K562 (cell line): Measurements from ENCODE around the gene ARHGEF17. TPM values are rescaled to one million over a fixed set of nuclear protein-coding genes. Genes with fewer than 3 reads are reported as not detected.
A peak's percentile ranks its signal among the peaks of the same experiment; 100 is the strongest.

ENCODE experiments used
- CREB5 ChIP-seq: fragments of 250-450 bp; sonication (Bioruptor Pico); IDR thresholded peaks from 2 replicates; pipeline ENCODE4 v1.5.0; 2020; ENCODE audit warnings: mild to moderate bottlenecking
- CREBBP ChIP-seq: IDR thresholded peaks from one replicate; pipeline ENCODE4 v1.6.1; 2012; ENCODE audit warnings: low read depth, mild to moderate bottlenecking, control low read depth, inconsistent platforms, low read length
- CTBP1 ChIP-seq: fragments of 450-650 bp; IDR thresholded peaks from 2 replicates; pipeline ENCODE4 v1.6.1; 2016; ENCODE audit warnings: borderline replicate concordance
- GABPA ChIP-seq: fragments of 200-800 bp; sonication (Bioruptor generic); conservative IDR thresholded peaks from 2 replicates; pipeline ENCODE4 v1.6.1; 2016; ENCODE audit warnings: low read depth, missing genetic modification characterization, missing compliant biosample characterization
- HMG20B ChIP-seq: fragments of 250-450 bp; sonication (Bioruptor Pico); IDR thresholded peaks from 2 replicates; pipeline ENCODE4 v1.5.0; 2021; ENCODE audit warnings: mild to moderate bottlenecking
- NCOA4 ChIP-seq: fragments of 450-650 bp; IDR thresholded peaks from 2 replicates; pipeline ENCODE4 v1.6.1; 2018; ENCODE audit warnings: mild to moderate bottlenecking; ENCODE audit not compliant: partially characterized antibody
- PKNOX1 ChIP-seq: fragments of 450-650 bp; IDR thresholded peaks from 2 replicates; pipeline ENCODE4 v1.6.1; 2016
- POLR2B ChIP-seq: fragments of 450-650 bp; IDR thresholded peaks from 2 replicates; pipeline ENCODE4 v1.6.1; 2018; ENCODE audit warnings: low read depth; ENCODE audit not compliant: partially characterized antibody
- RAD21 ChIP-seq, 2 experiments: fragments of 250-450 bp in 1 of 2; fragments of 450-650 bp in 1 of 2; sonication (Bioruptor Pico) in 1 of 2; formaldehyde crosslinking in 1 of 2; IDR thresholded peaks in 1 of 2; conservative IDR thresholded peaks in 1 of 2; 2 replicates each; pipeline versions ENCODE4 v1.4.0 to v1.8.0; 2020 to 2022; ENCODE audit warnings: mild to moderate bottlenecking in 2 of 2, moderate library complexity in 1 of 2
- SMAD4 ChIP-seq: fragments of 250-450 bp; sonication (Bioruptor Pico); conservative IDR thresholded peaks from 2 replicates; pipeline ENCODE4 v1.8.0; 2021; ENCODE audit warnings: inconsistent platforms, mild to moderate bottlenecking, moderate library complexity
- ZBTB2 ChIP-seq: fragments of 450-650 bp; IDR thresholded peaks from 2 replicates; pipeline ENCODE4 v1.6.1; 2016; ENCODE audit warnings: antibody characterized with exemption
- ZNF140 ChIP-seq: fragments of 250-450 bp; sonication (Bioruptor Pico); IDR thresholded peaks from 2 replicates; pipeline ENCODE4 v1.8.0; 2021; ENCODE audit warnings: moderate library complexity, mild to moderate bottlenecking, inconsistent platforms
- ZNF655 ChIP-seq: fragments of 250-450 bp; sonication (Bioruptor Pico); IDR thresholded peaks from 2 replicates; pipeline ENCODE4 v1.5.0; 2021
- polyA plus RNA-seq, 8 experiments: library from polyadenylated mRNA; depleted of rRNA in 4 of 8; stranded (reverse) in 5 of 8; unstranded in 3 of 8; fragments of >200 nt; fragmentation: Nextera tagmentation in 2 of 8; fragmentation: Illumina TruSeq in 1 of 8; extraction: Ambion mirVana in 2 of 8; extraction: Trizol in 1 of 8; gene quantifications; 2 replicates each; pipeline versions ENCODE4 v1.2.1 to v1.2.3, GENCODE V29; 2011 to 2014; ENCODE audit warnings: inconsistent platforms in 1 of 8, missing spikeins in 1 of 8
- total RNA-seq, 7 experiments: library from RNA; depleted of rRNA in 6 of 7; stranded (reverse); fragments of >200 nt in 6 of 7; fragmentation: Illumina TruSeq in 2 of 7; extraction: Trizol in 2 of 7; gene quantifications; 2 replicates each; pipeline versions ENCODE4 v1.2.1 to v1.2.3, GENCODE V29; 2011 to 2021; ENCODE audit warnings: low replicate concordance in 1 of 7
- TF ChIP-seq, protein P1 (sequence below): fragments of 250-450 bp; sonication (Bioruptor Pico); IDR thresholded peaks from 2 replicates; pipeline ENCODE4 v1.4.0; 2020; ENCODE audit warnings: mild to moderate bottlenecking, moderate library complexity
- TF ChIP-seq, protein P2 (sequence below): fragments of 450-650 bp; conservative IDR thresholded peaks from 2 replicates; pipeline ENCODE4 v1.6.1; 2016; ENCODE audit warnings: missing genetic modification characterization, low read depth, mild to moderate bottlenecking, control low read depth, missing compliant biosample characterization

Gene ARHGEF17
- total and polyA plus RNA-seq, 9 of the 15 experiments (the other 6 are each of a cell fraction or from before 2014, with no cell fraction given), result 0.04 to 0.68 (median 0.10) TPM; not detected in 2

DNA sequence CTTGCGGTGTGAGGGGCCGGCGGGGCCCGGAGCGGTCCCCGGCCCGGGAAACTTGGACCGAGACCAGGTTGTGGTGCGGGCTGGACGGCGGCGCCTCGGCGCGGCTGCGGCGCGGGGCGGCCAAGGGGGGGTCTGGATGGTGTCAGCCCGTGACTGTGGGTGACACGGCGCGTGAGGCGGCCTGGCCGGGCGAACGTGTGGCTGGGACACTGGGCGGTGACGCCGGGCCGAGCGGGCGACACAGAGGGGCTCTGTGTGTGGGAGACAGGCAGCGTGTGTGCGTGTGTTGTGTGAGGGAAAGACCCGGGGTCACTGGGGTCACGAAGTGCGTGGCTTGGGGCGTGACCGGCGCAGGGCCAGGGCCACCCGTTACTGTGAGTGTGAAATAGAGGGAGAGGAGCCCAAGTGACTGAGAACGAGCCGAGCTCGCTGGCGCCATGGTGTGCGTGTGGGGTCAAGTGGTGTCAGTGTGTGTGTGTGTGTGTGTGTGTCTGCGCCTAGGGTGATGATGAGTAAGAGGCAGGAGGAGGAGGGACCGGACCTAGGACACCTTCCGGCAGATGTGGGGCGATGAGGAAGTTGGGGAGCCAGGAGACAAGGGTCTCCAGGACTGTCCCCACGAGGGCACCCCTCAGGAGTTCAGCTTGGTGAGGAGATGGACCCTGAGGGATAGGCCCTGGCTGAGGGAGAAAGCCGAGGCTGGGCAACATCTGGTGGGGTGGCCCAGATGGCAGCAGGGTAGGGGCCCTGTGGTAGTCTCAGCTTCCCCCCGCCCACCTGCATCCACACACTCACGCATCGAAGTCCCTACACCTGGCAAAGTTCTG lies 68.9 kb downstream of the ARHGEF17 start (continued):
- TF ChIP-seq ZBTB2, result peak; percentile 83
- no peak for TF ChIP-seq RAD21 (CRISPR knock-in tag; conservative IDR thresholded peaks at IDR 0.05 in 1 of 2, IDR thresholded peaks at IDR 0.05 in 1 of 2)
- TF ChIP-seq SMAD4 (CRISPR knock-in tag), result peak; percentile 80
- TF ChIP-seq CREB5, result no peak
- no peak for TF ChIP-seq ZNF140
- peak; percentile 73 for TF ChIP-seq PKNOX1
- TF ChIP-seq, protein P1, sequence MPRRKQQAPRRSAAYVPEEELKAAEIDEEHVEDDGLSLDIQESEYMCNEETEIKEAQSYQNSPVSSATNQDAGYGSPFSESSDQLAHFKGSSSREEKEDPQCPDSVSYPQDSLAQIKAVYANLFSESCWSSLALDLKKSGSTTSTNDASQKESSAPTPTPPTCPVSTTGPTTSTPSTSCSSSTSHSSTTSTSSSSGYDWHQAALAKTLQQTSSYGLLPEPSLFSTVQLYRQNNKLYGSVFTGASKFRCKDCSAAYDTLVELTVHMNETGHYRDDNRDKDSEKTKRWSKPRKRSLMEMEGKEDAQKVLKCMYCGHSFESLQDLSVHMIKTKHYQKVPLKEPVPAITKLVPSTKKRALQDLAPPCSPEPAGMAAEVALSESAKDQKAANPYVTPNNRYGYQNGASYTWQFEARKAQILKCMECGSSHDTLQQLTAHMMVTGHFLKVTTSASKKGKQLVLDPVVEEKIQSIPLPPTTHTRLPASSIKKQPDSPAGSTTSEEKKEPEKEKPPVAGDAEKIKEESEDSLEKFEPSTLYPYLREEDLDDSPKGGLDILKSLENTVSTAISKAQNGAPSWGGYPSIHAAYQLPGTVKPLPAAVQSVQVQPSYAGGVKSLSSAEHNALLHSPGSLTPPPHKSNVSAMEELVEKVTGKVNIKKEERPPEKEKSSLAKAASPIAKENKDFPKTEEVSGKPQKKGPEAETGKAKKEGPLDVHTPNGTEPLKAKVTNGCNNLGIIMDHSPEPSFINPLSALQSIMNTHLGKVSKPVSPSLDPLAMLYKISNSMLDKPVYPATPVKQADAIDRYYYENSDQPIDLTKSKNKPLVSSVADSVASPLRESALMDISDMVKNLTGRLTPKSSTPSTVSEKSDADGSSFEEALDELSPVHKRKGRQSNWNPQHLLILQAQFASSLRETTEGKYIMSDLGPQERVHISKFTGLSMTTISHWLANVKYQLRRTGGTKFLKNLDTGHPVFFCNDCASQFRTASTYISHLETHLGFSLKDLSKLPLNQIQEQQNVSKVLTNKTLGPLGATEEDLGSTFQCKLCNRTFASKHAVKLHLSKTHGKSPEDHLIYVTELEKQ (CRISPR knock-in tag), result no peak
- TF ChIP-seq, protein P2, sequence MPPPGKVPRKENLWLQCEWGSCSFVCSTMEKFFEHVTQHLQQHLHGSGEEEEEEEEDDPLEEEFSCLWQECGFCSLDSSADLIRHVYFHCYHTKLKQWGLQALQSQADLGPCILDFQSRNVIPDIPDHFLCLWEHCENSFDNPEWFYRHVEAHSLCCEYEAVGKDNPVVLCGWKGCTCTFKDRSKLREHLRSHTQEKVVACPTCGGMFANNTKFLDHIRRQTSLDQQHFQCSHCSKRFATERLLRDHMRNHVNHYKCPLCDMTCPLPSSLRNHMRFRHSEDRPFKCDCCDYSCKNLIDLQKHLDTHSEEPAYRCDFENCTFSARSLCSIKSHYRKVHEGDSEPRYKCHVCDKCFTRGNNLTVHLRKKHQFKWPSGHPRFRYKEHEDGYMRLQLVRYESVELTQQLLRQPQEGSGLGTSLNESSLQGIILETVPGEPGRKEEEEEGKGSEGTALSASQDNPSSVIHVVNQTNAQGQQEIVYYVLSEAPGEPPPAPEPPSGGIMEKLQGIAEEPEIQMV, result no peak
- TF ChIP-seq GABPA, result peak; percentile 57
- no peak for TF ChIP-seq NCOA4
- no peak for TF ChIP-seq HMG20B (CRISPR knock-in tag)
- peak; percentile 88 for TF ChIP-seq CTBP1
- peak; percentile 74 for TF ChIP-seq POLR2B
- TF ChIP-seq CREBBP, result no peak
- TF ChIP-seq ZNF655 (CRISPR knock-in tag), result no peak
